Colonic mucosa (tissue), 4 donors: ENCODE results near the gene MARCHF10. TPM values are rescaled to one million over a fixed set of nuclear protein-coding genes. Genes with fewer than 3 reads are reported as not detected.

Experiments used
- DNase-seq: peaks from one replicate; pipeline ENCODE4 v3.0.0-alpha.2; 2020
- H3K27ac ChIP-seq: fragments of 200-600 bp; one replicate; pipeline ENCODE4 v1.8.0; 2021
- H3K27me3 ChIP-seq: fragments of 200-600 bp; one replicate; pipeline ENCODE4 v1.8.0; 2021
- H3K36me3 ChIP-seq: fragments of 200-600 bp; one replicate; pipeline ENCODE4 v1.8.0; 2021
- H3K4me1 ChIP-seq: fragments of 200-600 bp; one replicate; pipeline ENCODE4 v1.8.0; 2021; ENCODE audit warnings: mild to moderate bottlenecking
- H3K4me3 ChIP-seq: fragments of 200-600 bp; one replicate; pipeline ENCODE4 v1.8.0; 2021
- H3K9ac ChIP-seq, 2 donors: one replicate each; pipeline ENCODE4 v1.7.0; 2013; ENCODE audit warnings: control low read depth in 2 of 2, low read depth in 2 of 2, low read length in 2 of 2
- H3K9me3 ChIP-seq: fragments of 200-600 bp; one replicate; pipeline ENCODE4 v1.8.0; 2021
- CTCF ChIP-seq: fragments of 200-600 bp; IDR thresholded peaks from one replicate; pipeline ENCODE4 v1.8.0; 2022; ENCODE audit warnings: antibody characterized with exemption, mild to moderate bottlenecking
- intact Hi-C: fragments of 100-400 bp; cut with DNase I; formaldehyde crosslinking; loops from one replicate; pipeline ENCODE4 v1.14.1; 2022
- total RNA-seq, 2 donors: library from RNA; stranded (reverse); fragmentation: NEBNext Ultra II Directional in 1 of 2; extraction: Animal tissue kit (Norgen Biotek cat#: 25700) in 1 of 2; gene quantifications; one replicate each; pipeline ENCODE4 v1.2.1, GENCODE V29; 2021
- donor health status: healthy.
- donor health status: DM: no; HTN: no; CAD: no.
- donor health status: DM: no; HTN: no; CAD: no.

MARCHF10 gene
- total RNA-seq, 2 donors from 2014 or later = not detected

GRCh38 chr17:62676231-62676943 is 131.7 kb downstream of the MARCHF10 start:
- H3K4me1 ChIP-seq = peaks cover 3% of the 10 kb centered on the region
- no peak for DNase-seq
- H3K27me3 ChIP-seq = no peaks in the 10 kb centered on the region
- H3K4me3 ChIP-seq = no peak overlapping the region
- H3K27ac ChIP-seq = no peak overlapping the region
- intact Hi-C loops = loop anchor here (10.0 kb wide), 1 partner anchor 728 kb away; no protein-coding TSS in a partner anchor
- no peaks in the 10 kb centered on the region for H3K36me3 ChIP-seq
- TF ChIP-seq CTCF = no peak
- no peaks in the 10 kb centered on the region for H3K9me3 ChIP-seq
- H3K9ac ChIP-seq = no peak overlapping the region

- Histone ChIP-seq H3K9ac (no peak overlapping the region), H3K36me3 (no peaks in the 10 kb centered on the region), H3K27ac (no peak overlapping the region), H3K4me3 (no peak overlapping the region), H3K9me3 (no peaks in the 10 kb centered on the region), H3K4me1 (peaks cover 3% of the 10 kb centered on the region), H3K27me3 (no peaks in the 10 kb centered on the region)
- DNase-seq = no peak
- TF ChIP-seq CTCF = no peak
- intact Hi-C loops = loop anchor here (10.0 kb wide), 1 partner anchor 729 kb away; no protein-coding TSS in a partner anchor
Measured at GRCh38 chr17:62675701-62676100, 132.4 kb downstream of the MARCHF10 start.

GRCh38 chr17:62675260-62675659 is 132.9 kb downstream of the MARCHF10 start:
- Histone ChIP-seq H3K9ac (no peak overlapping the region), H3K27me3 (no peaks in the 10 kb centered on the region), H3K4me3 (no peak overlapping the region), H3K27ac (no peak overlapping the region), H3K9me3 (no peaks in the 10 kb centered on the region), H3K36me3 (no peaks in the 10 kb centered on the region), H3K4me1 (peaks cover 3% of the 10 kb centered on the region)
- intact Hi-C loops = loop anchor here (10.0 kb wide), 1 partner anchor 730 kb away; no protein-coding TSS in a partner anchor
- TF ChIP-seq CTCF = no peak
- DNase-seq = no peak

DNA sequence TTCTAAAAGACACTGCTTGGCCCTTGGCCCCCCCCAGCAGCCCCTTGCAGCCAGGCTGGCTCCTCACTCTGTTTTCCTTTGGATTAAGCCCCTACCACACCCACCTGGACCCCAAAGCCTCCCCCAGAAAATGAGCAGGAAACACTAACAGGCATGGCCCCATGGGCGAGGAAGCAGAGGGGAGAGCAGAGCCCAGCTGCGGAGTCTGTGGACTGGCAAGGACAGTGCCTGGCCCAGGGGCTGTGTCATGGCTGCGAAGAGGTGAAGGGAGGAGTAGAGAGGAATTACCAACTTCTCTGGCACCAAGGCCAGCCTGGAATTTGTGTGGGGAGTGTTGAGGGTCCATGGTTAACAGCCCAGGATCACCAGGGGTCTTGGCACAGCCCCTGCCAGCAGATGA is 133.3 kb downstream of the MARCHF10 start:
- DNase-seq = no peak

DNA sequence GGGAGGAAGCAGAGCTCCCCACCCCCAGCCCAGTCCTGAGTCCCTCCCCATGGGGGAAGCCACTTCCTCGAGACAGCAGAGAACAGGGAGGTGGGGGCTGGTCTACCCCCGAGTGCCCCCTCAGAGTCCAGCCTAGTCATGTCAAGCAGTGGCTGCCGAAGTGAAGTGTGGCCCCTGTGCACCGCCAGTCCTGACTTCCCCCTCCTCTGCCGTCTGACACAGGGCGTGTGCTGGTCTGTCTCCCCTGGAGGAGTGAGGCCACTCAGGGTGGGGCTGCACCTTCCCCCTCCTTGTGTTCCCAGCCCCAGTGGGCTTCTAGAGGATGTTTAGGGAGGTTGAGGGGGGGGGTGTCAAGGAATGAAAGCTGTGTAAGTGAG is 133.8 kb downstream of the MARCHF10 start:
- intact Hi-C loops = loop anchor here (10.0 kb wide), 1 partner anchor 730 kb away; no protein-coding TSS in a partner anchor
- Histone ChIP-seq H3K4me3 (no peak overlapping the region), H3K4me1 (peaks cover 3% of the 10 kb centered on the region), H3K27me3 (no peaks in the 10 kb centered on the region), H3K9me3 (no peaks in the 10 kb centered on the region), H3K27ac (no peak overlapping the region), H3K9ac (no peak overlapping the region), H3K36me3 (no peaks in the 10 kb centered on the region)
- TF ChIP-seq CTCF = no peak
- DNase-seq = no peak

More for the DNA sequence above, 133.3 kb downstream of the MARCHF10 start:
- intact Hi-C loops = loop anchor here (10.0 kb wide), 1 partner anchor 730 kb away; no protein-coding TSS in a partner anchor
- no peaks in the 10 kb centered on the region for H3K27me3 ChIP-seq
- no peak overlapping the region for H3K9ac ChIP-seq
- H3K27ac ChIP-seq = no peak overlapping the region
- H3K4me1 ChIP-seq = peaks cover 3% of the 10 kb centered on the region
- H3K36me3 ChIP-seq = no peaks in the 10 kb centered on the region
- no peaks in the 10 kb centered on the region for H3K9me3 ChIP-seq
- H3K4me3 ChIP-seq = no peak overlapping the region
- no peak for TF ChIP-seq CTCF
